HEK293T (cell line): Measurements from ENCODE around the gene SLC45A3.

Source experiments
- ARNT ChIP-seq: fragments of 450-650 bp; IDR thresholded peaks from 2 replicates; pipeline ENCODE4 v1.6.1; 2017; ENCODE audit warnings: mild to moderate bottlenecking
- BHLHE40 ChIP-seq: fragments of 450-650 bp; IDR thresholded peaks from 2 replicates; pipeline ENCODE4 v1.6.1; 2016; ENCODE audit warnings: mild to moderate bottlenecking, moderate library complexity, borderline replicate concordance
- CTBP1 ChIP-seq: fragments of 450-650 bp; IDR thresholded peaks from 2 replicates; pipeline ENCODE4 v1.6.1; 2016; ENCODE audit warnings: borderline replicate concordance
- ELF4 ChIP-seq: fragments of 450-650 bp; IDR thresholded peaks from 2 replicates; pipeline ENCODE4 v1.6.1; 2017; ENCODE audit warnings: antibody characterized with exemption
- FOXM1 ChIP-seq: fragments of 450-650 bp; IDR thresholded peaks from 2 replicates; pipeline ENCODE4 v1.6.1; 2017; ENCODE audit warnings: mild to moderate bottlenecking, borderline replicate concordance
- HDGF ChIP-seq: fragments of 450-650 bp; IDR thresholded peaks from 2 replicates; pipeline ENCODE4 v1.6.1; 2017; ENCODE audit warnings: antibody characterized with exemption, borderline replicate concordance
- LEF1 ChIP-seq: fragments of 450-650 bp; IDR thresholded peaks from 2 replicates; pipeline ENCODE4 v1.6.1; 2017; ENCODE audit warnings: mild to moderate bottlenecking, borderline replicate concordance
- NFRKB ChIP-seq: fragments of 450-650 bp; IDR thresholded peaks from 2 replicates; pipeline ENCODE4 v1.6.1; 2016; ENCODE audit warnings: mild to moderate bottlenecking, moderate library complexity
- PKNOX1 ChIP-seq: fragments of 450-650 bp; IDR thresholded peaks from 2 replicates; pipeline ENCODE4 v1.6.1; 2016
- SP1 ChIP-seq: fragments of 450-650 bp; IDR thresholded peaks from 2 replicates; pipeline ENCODE4 v1.6.1; 2017
- SUZ12 ChIP-seq: fragments of 450-650 bp; IDR thresholded peaks from 2 replicates; pipeline ENCODE4 v1.6.1; 2016; ENCODE audit warnings: mild to moderate bottlenecking
- TARDBP ChIP-seq: fragments of 450-650 bp; IDR thresholded peaks from 2 replicates; pipeline ENCODE4 v1.6.1; 2016
- ZNF384 ChIP-seq: fragments of 450-650 bp; IDR thresholded peaks from 2 replicates; pipeline ENCODE4 v1.6.1; 2016

GRCh38 chr1:205676002-205676401, 4.3 kb downstream of the SLC45A3 start:
- TF ChIP-seq SUZ12 (no peak), SP1 (no peak), HDGF (no peak), TARDBP (no peak), ARNT (no peak), PKNOX1 (no peak), FOXM1 (no peak), ELF4 (no peak), NFRKB (no peak), LEF1 (no peak), ZNF384 (no peak), CTBP1 (no peak), BHLHE40 (no peak)
